ENCODE results near the gene PRRG2. TPM values are rescaled to one million over a fixed set of nuclear protein-coding genes. Genes with fewer than 3 reads are reported as not detected.

PRRG2 gene
- total RNA-seq, 1 experiment from 2014 or later, result 0.43 TPM

- DNase-seq (ENCODE audit: low spot score), result peak; percentile 100
These were observed 59.2 kb downstream of the PRRG2 start, which contains the start of gene RRAS for GRCh38 chr19:49640113-49640898. Gene RRAS (minus strand): TSS chr19:49640143. CDS start chr19:49640098, 45 bp downstream.

Other genes starting within 250 kb of the PRRG2 start
- not detected in 2 replicates for gene CD37, start 245.9 kb upstream of the PRRG2 start, total RNA-seq (2014; rRNA removed; shearing (Covaris generic))
- gene TEAD2, start 218.9 kb upstream of the PRRG2 start, total RNA-seq (2014; rRNA removed; shearing (Covaris generic)), result 30.3 and 37.1 TPM in 2 replicates
- 0.21 TPM in 1 of 2 replicates, not detected in the other for gene DKKL1, start 217.4 kb upstream of the PRRG2 start, total RNA-seq (2014; rRNA removed; shearing (Covaris generic))
- not detected in 2 replicates for gene KASH5, start 193.1 kb upstream of the PRRG2 start, total RNA-seq (2014; rRNA removed; shearing (Covaris generic))
- gene PTH2, start 157.9 kb upstream of the PRRG2 start, total RNA-seq (2014; rRNA removed; shearing (Covaris generic)), result not detected in 2 replicates
- not detected in 2 replicates for gene GFY, start 155.9 kb upstream of the PRRG2 start, total RNA-seq (2014; rRNA removed; shearing (Covaris generic))
- 0.12 TPM in 1 of 2 replicates, not detected in the other for gene SLC17A7, start 139.8 kb upstream of the PRRG2 start, total RNA-seq (2014; rRNA removed; shearing (Covaris generic))
- 103 and 119 TPM in 2 replicates for gene PIH1D1, start 129.5 kb upstream of the PRRG2 start, total RNA-seq (2014; rRNA removed; shearing (Covaris generic))
- gene ALDH16A1, start 128.1 kb upstream of the PRRG2 start, total RNA-seq (2014; rRNA removed; shearing (Covaris generic)), result 41.6 and 47.0 TPM in 2 replicates
- gene FLT3LG, start 107.1 kb upstream of the PRRG2 start, total RNA-seq (2014; rRNA removed; shearing (Covaris generic)), result 4.7 and 6.2 TPM in 2 replicates
- gene RPL13A, start 93.7 kb upstream of the PRRG2 start, total RNA-seq (2014; rRNA removed; shearing (Covaris generic)), result 1,452 and 1,525 TPM in 2 replicates
- 2,104 and 3,140 TPM in 2 replicates for gene RPS11, start 84.9 kb upstream of the PRRG2 start, total RNA-seq (2014; rRNA removed; shearing (Covaris generic))
- 0.17 and 0.77 TPM in 2 replicates for gene FCGRT, start 68.7 kb upstream of the PRRG2 start, total RNA-seq (2014; rRNA removed; shearing (Covaris generic))
- gene RCN3, start 53.3 kb upstream of the PRRG2 start, total RNA-seq (2014; rRNA removed; shearing (Covaris generic)), result 0.46 TPM in 1 of 2 replicates, not detected in the other
- 131 and 142 TPM in 2 replicates for gene NOSIP, start 760 bp upstream of the PRRG2 start, total RNA-seq (2014; rRNA removed; shearing (Covaris generic))
- gene PRR12, start 9.9 kb downstream of the PRRG2 start, total RNA-seq (2014; rRNA removed; shearing (Covaris generic)), result 2.3 and 4.7 TPM in 2 replicates
- gene RRAS, start 58.8 kb downstream of the PRRG2 start, total RNA-seq (2014; rRNA removed; shearing (Covaris generic)), result 32.0 and 34.5 TPM in 2 replicates
- 28.8 and 31.9 TPM in 2 replicates for gene SCAF1, start 60.9 kb downstream of the PRRG2 start, total RNA-seq (2014; rRNA removed; shearing (Covaris generic))
- 72.2 and 75.6 TPM in 2 replicates for gene IRF3, start 84.5 kb downstream of the PRRG2 start, total RNA-seq (2014; rRNA removed; shearing (Covaris generic))
- gene BCL2L12, start 84.6 kb downstream of the PRRG2 start, total RNA-seq (2014; rRNA removed; shearing (Covaris generic)), result 21.8 and 24.5 TPM in 2 replicates
- gene PRMT1, start 96.0 kb downstream of the PRRG2 start, total RNA-seq (2014; rRNA removed; shearing (Covaris generic)), result 485 and 504 TPM in 2 replicates
- 2.7 and 3.2 TPM in 2 replicates for gene ADM5, start 108.3 kb downstream of the PRRG2 start, total RNA-seq (2014; rRNA removed; shearing (Covaris generic))
- gene CPT1C, start 109.8 kb downstream of the PRRG2 start, total RNA-seq (2014; rRNA removed; shearing (Covaris generic)), result 0.53 and 6.1 TPM in 2 replicates
- not detected in 2 replicates for gene TSKS, start 182.0 kb downstream of the PRRG2 start, total RNA-seq (2014; rRNA removed; shearing (Covaris generic))
- 116 and 130 TPM in 2 replicates for gene AP2A1, start 185.7 kb downstream of the PRRG2 start, total RNA-seq (2014; rRNA removed; shearing (Covaris generic))
- 17.6 and 19.0 TPM in 2 replicates for gene FUZ, start 232.0 kb downstream of the PRRG2 start, total RNA-seq (2014; rRNA removed; shearing (Covaris generic))
- 28.6 and 34.8 TPM in 2 replicates for gene MED25, start 237.0 kb downstream of the PRRG2 start, total RNA-seq (2014; rRNA removed; shearing (Covaris generic))

All from A172 (cell line).